GM23338 (cell line): ENCODE data around the gene SZRD1. TPM values are rescaled to one million over a fixed set of nuclear protein-coding genes. Genes with fewer than 3 reads are reported as not detected.

Experiments used
- ATAC-seq: fragments of 200-7000 bp; cut with Tn5 transposase; 3 replicates; pipeline ENCODE4 v1.9.1; 2020
- DNase-seq: peaks from one replicate; pipeline ENCODE4 v3.0.0-alpha.2; 2015; ENCODE audit warnings: low spot score
- H2AFZ ChIP-seq: fragments of 200-600 bp; sonication (generic); 2 replicates; pipeline ENCODE4 v1.8.0; 2016; ENCODE audit warnings: antibody characterized with exemption, mild to moderate bottlenecking, moderate library complexity
- H3F3A ChIP-seq: fragments of 200-600 bp; sonication (generic); replicated peaks from 2 replicates; pipeline ENCODE4 v1.8.0; 2017; ENCODE audit warnings: antibody characterized with exemption, mixed run types, low read depth
- H3K27ac ChIP-seq: fragments of 200-600 bp; sonication (generic); 2 replicates; pipeline ENCODE4 v1.6.1; 2016; ENCODE audit warnings: low read depth
- H3K27me3 ChIP-seq: fragments of 200-600 bp; sonication (generic); 2 replicates; pipeline ENCODE4 v1.8.0; 2016; ENCODE audit warnings: mild to moderate bottlenecking, mixed run types, moderate library complexity; ENCODE audit not compliant: insufficient read depth
- H3K36me3 ChIP-seq: fragments of 200-600 bp; sonication (generic); 2 replicates; pipeline ENCODE4 v1.8.0; 2016; ENCODE audit warnings: mild to moderate bottlenecking; ENCODE audit not compliant: insufficient read depth
- H3K4me1 ChIP-seq: fragments of 200-600 bp; sonication (generic); 2 replicates; pipeline ENCODE4 v1.8.0; 2016; ENCODE audit warnings: mild to moderate bottlenecking, moderate library complexity; ENCODE audit not compliant: insufficient read depth
- H3K4me2 ChIP-seq: fragments of 200-600 bp; sonication (generic); 2 replicates; pipeline ENCODE4 v1.7.1; 2017; ENCODE audit warnings: mixed run types
- H3K4me3 ChIP-seq: fragments of 200-600 bp; sonication (generic); 2 replicates; pipeline ENCODE4 v1.6.1; 2016; ENCODE audit warnings: mixed run types
- H3K79me2 ChIP-seq: fragments of 200-600 bp; sonication (generic); replicated peaks from 2 replicates; pipeline ENCODE4 v1.8.0; 2017; ENCODE audit warnings: mild to moderate bottlenecking; ENCODE audit not compliant: insufficient read depth
- H3K9me2 ChIP-seq: fragments of 200-600 bp; sonication (generic); 2 replicates; pipeline ENCODE4 v1.8.0; 2017; ENCODE audit not compliant: insufficient read depth
- H4K20me1 ChIP-seq: fragments of 200-600 bp; sonication (generic); replicated peaks from 2 replicates; pipeline ENCODE4 v1.8.0; 2017; ENCODE audit warnings: mild to moderate bottlenecking; ENCODE audit not compliant: insufficient read depth
- H3K27ac Mint-ChIP-seq: 2 replicates; pipeline ENCODE4 v1.8.0; 2020; ENCODE audit warnings: inconsistent platforms, mild to moderate bottlenecking, moderate library complexity, mixed read lengths
- H3K27me3 Mint-ChIP-seq: 3 replicates; pipeline ENCODE4 v1.8.0; 2022; ENCODE audit warnings: low read depth, mild to moderate bottlenecking, moderate library complexity, mixed read lengths, inconsistent platforms; ENCODE audit not compliant: insufficient read depth, poor library complexity
- H3K36me3 Mint-ChIP-seq: 3 replicates; pipeline ENCODE4 v1.8.0; 2021; ENCODE audit warnings: low read depth, mild to moderate bottlenecking, inconsistent platforms, moderate library complexity, mixed read lengths
- H3K4me1 Mint-ChIP-seq: 3 replicates; pipeline ENCODE4 v1.8.0; 2020; ENCODE audit warnings: mild to moderate bottlenecking, inconsistent platforms, mixed read lengths
- H3K4me3 Mint-ChIP-seq: 3 replicates; pipeline ENCODE4 v1.8.0; 2021; ENCODE audit warnings: moderate library complexity, mild to moderate bottlenecking, inconsistent platforms, mixed read lengths
- H3K9me3 Mint-ChIP-seq: 3 replicates; pipeline ENCODE4 v1.8.0; 2020; ENCODE audit warnings: moderate library complexity, mild to moderate bottlenecking, inconsistent platforms, mixed read lengths
- CREB1 ChIP-seq: fragments of 250-450 bp; sonication (Bioruptor Pico); IDR thresholded peaks from 2 replicates; pipeline ENCODE4 v1.5.0; 2020; ENCODE audit warnings: low read depth, mild to moderate bottlenecking, moderate library complexity
- EZH2 ChIP-seq: fragments of 200-600 bp; sonication (generic); IDR thresholded peaks from one replicate; pipeline ENCODE4 v1.8.0; 2017; ENCODE audit warnings: antibody characterized with exemption, mild to moderate bottlenecking, low read depth; ENCODE audit not compliant: unreplicated experiment
- EZH2phosphoT487 ChIP-seq: fragments of 200-600 bp; sonication (generic); IDR thresholded peaks from one replicate; pipeline ENCODE4 v1.8.1; 2018; ENCODE audit warnings: antibody characterized with exemption; ENCODE audit not compliant: unreplicated experiment
- JUNB ChIP-seq: IDR thresholded peaks from one replicate; pipeline ENCODE4 v1.6.1; 2016; ENCODE audit warnings: antibody characterized with exemption; ENCODE audit not compliant: unreplicated experiment
- NANOG ChIP-seq: IDR thresholded peaks from 2 replicates; pipeline ENCODE4 v1.6.1; 2016; ENCODE audit warnings: antibody characterized with exemption, borderline replicate concordance
- POLR2AphosphoS5 ChIP-seq: IDR thresholded peaks from 2 replicates; pipeline ENCODE4 v1.6.1; 2016; ENCODE audit warnings: antibody characterized with exemption, low read depth
- STAT1 ChIP-seq: IDR thresholded peaks from one replicate; pipeline ENCODE4 v1.6.1; 2016; ENCODE audit warnings: antibody characterized with exemption; ENCODE audit not compliant: unreplicated experiment
- ZNF114 ChIP-seq: fragments of 250-450 bp; sonication (Bioruptor Pico); IDR thresholded peaks from 2 replicates; pipeline ENCODE4 v1.5.0; 2020; ENCODE audit warnings: mild to moderate bottlenecking, moderate library complexity
- ZNF331 ChIP-seq: fragments of 250-450 bp; sonication (Bioruptor Pico); IDR thresholded peaks from 2 replicates; pipeline ENCODE4 v1.5.0; 2020; ENCODE audit warnings: low read depth, mild to moderate bottlenecking, moderate library complexity
- polyA plus RNA-seq: library from polyadenylated mRNA; unstranded; fragments of >200 nt; fragmentation: Nextera tagmentation; extraction: Ambion mirVana; gene quantifications from 2 replicates; pipeline ENCODE4 v1.2.1, GENCODE V29; 2016
- total RNA-seq: library from RNA; depleted of rRNA; stranded (reverse); fragments of >200 nt; shearing (Covaris generic); gene quantifications from 2 replicates; pipeline ENCODE4 v1.2.3, GENCODE V29; 2014
- TF ChIP-seq, protein P1 (sequence below): IDR thresholded peaks from one replicate; pipeline ENCODE4 v1.6.1; 2018; ENCODE audit warnings: antibody characterized with exemption; ENCODE audit not compliant: unreplicated experiment
- TF ChIP-seq, protein P2 (sequence below): IDR thresholded peaks from 2 replicates; pipeline ENCODE4 v1.6.1; 2016; ENCODE audit warnings: antibody characterized with exemption
- TF ChIP-seq, protein P3 (sequence below), 2 experiments: fragments of 200-600 bp in 1 of 2; sonication (generic) in 1 of 2; conservative IDR thresholded peaks; 2 replicates each; pipeline versions ENCODE4 v1.5.1 to v1.6.1; 2016 to 2017; ENCODE audit warnings: antibody characterized with exemption in 2 of 2, low read depth in 2 of 2, mild to moderate bottlenecking in 2 of 2, moderate library complexity in 1 of 2
- TF ChIP-seq, protein P4 (sequence below): fragments of 250-450 bp; sonication (Bioruptor Pico); IDR thresholded peaks from 2 replicates; pipeline ENCODE4 v1.5.0; 2020; ENCODE audit warnings: mild to moderate bottlenecking, moderate library complexity

The SZRD1 gene
- total and polyA plus RNA-seq, 2 experiments from 2014 or later, result 32.5 to 70.9 TPM

DNA sequence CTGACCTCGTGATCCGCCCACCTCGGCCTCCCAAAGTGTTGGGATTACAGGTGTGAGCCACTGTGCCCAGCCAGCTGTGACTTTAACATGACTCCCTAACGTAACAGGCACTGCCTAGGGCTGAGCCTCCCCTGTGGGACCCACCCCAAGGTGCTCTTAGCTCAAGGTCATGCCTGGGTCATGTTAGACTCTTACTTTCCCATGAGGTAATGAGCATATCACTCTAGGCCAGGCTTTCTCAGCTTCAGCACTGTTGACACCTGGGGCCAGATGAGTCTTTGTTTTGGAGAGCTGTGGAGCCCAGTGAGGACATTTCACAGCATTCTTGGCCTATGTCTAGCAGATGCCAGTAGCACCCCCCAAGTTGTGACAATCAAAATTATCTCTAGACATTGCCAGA, 78.0 kb downstream of the SZRD1 start:
- 0 out of 2 replicates have a peak, but pooled peaks cover 2% of the 10 kb centered on the region for H3K36me3 ChIP-seq
- no peak overlapping the region for H3K4me3 Mint-ChIP-seq

More for the DNA sequence above, 78.0 kb downstream of the SZRD1 start:
- no peaks in the 10 kb centered on the region; the same call in 1 of the 2 replicates for H3K4me1 ChIP-seq
- peaks cover 39% of the 10 kb centered on the region; the same call in 1 of the 2 replicates for H4K20me1 ChIP-seq
- DNase-seq, result no peak
- H3K27me3 ChIP-seq, result peaks cover 10% of the 10 kb centered on the region; the same call in 1 of the 2 replicates
- H3K27ac ChIP-seq, result no peak overlapping the region
- 0 out of 3 replicates have a peak, but pooled peaks cover 7% of the 10 kb centered on the region for H3K4me1 Mint-ChIP-seq
- peaks cover 36% of the 10 kb centered on the region for H3K36me3 Mint-ChIP-seq
- H3F3A ChIP-seq, result peaks cover 6% of the 10 kb centered on the region
- H3K4me2 ChIP-seq, result no peak overlapping the region
- no peak overlapping the region for H2AFZ ChIP-seq
- no peak overlapping the region for H3K27ac Mint-ChIP-seq
- no peak for TF ChIP-seq POLR2AphosphoS5
- TF ChIP-seq, protein P1, sequence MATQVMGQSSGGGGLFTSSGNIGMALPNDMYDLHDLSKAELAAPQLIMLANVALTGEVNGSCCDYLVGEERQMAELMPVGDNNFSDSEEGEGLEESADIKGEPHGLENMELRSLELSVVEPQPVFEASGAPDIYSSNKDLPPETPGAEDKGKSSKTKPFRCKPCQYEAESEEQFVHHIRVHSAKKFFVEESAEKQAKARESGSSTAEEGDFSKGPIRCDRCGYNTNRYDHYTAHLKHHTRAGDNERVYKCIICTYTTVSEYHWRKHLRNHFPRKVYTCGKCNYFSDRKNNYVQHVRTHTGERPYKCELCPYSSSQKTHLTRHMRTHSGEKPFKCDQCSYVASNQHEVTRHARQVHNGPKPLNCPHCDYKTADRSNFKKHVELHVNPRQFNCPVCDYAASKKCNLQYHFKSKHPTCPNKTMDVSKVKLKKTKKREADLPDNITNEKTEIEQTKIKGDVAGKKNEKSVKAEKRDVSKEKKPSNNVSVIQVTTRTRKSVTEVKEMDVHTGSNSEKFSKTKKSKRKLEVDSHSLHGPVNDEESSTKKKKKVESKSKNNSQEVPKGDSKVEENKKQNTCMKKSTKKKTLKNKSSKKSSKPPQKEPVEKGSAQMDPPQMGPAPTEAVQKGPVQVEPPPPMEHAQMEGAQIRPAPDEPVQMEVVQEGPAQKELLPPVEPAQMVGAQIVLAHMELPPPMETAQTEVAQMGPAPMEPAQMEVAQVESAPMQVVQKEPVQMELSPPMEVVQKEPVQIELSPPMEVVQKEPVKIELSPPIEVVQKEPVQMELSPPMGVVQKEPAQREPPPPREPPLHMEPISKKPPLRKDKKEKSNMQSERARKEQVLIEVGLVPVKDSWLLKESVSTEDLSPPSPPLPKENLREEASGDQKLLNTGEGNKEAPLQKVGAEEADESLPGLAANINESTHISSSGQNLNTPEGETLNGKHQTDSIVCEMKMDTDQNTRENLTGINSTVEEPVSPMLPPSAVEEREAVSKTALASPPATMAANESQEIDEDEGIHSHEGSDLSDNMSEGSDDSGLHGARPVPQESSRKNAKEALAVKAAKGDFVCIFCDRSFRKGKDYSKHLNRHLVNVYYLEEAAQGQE, result no peak
- no peak for TF ChIP-seq STAT1
- no peak for TF ChIP-seq EZH2phosphoT487
- TF ChIP-seq JUNB, result no peak
- no peak for TF ChIP-seq EZH2
- no peak for TF ChIP-seq NANOG
- TF ChIP-seq, protein P2, sequence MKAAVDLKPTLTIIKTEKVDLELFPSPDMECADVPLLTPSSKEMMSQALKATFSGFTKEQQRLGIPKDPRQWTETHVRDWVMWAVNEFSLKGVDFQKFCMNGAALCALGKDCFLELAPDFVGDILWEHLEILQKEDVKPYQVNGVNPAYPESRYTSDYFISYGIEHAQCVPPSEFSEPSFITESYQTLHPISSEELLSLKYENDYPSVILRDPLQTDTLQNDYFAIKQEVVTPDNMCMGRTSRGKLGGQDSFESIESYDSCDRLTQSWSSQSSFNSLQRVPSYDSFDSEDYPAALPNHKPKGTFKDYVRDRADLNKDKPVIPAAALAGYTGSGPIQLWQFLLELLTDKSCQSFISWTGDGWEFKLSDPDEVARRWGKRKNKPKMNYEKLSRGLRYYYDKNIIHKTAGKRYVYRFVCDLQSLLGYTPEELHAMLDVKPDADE, result no peak
- TF ChIP-seq, protein P3, sequence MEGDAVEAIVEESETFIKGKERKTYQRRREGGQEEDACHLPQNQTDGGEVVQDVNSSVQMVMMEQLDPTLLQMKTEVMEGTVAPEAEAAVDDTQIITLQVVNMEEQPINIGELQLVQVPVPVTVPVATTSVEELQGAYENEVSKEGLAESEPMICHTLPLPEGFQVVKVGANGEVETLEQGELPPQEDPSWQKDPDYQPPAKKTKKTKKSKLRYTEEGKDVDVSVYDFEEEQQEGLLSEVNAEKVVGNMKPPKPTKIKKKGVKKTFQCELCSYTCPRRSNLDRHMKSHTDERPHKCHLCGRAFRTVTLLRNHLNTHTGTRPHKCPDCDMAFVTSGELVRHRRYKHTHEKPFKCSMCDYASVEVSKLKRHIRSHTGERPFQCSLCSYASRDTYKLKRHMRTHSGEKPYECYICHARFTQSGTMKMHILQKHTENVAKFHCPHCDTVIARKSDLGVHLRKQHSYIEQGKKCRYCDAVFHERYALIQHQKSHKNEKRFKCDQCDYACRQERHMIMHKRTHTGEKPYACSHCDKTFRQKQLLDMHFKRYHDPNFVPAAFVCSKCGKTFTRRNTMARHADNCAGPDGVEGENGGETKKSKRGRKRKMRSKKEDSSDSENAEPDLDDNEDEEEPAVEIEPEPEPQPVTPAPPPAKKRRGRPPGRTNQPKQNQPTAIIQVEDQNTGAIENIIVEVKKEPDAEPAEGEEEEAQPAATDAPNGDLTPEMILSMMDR (conservative IDR thresholded peaks at IDR 0.05; ENCODE audit: low read depth in 2 of 2), result no peak
- no peak for TF ChIP-seq CREB1 (CRISPR knock-in tag)
- no peak for TF ChIP-seq ZNF114 (CRISPR knock-in tag)
- TF ChIP-seq, protein P4, sequence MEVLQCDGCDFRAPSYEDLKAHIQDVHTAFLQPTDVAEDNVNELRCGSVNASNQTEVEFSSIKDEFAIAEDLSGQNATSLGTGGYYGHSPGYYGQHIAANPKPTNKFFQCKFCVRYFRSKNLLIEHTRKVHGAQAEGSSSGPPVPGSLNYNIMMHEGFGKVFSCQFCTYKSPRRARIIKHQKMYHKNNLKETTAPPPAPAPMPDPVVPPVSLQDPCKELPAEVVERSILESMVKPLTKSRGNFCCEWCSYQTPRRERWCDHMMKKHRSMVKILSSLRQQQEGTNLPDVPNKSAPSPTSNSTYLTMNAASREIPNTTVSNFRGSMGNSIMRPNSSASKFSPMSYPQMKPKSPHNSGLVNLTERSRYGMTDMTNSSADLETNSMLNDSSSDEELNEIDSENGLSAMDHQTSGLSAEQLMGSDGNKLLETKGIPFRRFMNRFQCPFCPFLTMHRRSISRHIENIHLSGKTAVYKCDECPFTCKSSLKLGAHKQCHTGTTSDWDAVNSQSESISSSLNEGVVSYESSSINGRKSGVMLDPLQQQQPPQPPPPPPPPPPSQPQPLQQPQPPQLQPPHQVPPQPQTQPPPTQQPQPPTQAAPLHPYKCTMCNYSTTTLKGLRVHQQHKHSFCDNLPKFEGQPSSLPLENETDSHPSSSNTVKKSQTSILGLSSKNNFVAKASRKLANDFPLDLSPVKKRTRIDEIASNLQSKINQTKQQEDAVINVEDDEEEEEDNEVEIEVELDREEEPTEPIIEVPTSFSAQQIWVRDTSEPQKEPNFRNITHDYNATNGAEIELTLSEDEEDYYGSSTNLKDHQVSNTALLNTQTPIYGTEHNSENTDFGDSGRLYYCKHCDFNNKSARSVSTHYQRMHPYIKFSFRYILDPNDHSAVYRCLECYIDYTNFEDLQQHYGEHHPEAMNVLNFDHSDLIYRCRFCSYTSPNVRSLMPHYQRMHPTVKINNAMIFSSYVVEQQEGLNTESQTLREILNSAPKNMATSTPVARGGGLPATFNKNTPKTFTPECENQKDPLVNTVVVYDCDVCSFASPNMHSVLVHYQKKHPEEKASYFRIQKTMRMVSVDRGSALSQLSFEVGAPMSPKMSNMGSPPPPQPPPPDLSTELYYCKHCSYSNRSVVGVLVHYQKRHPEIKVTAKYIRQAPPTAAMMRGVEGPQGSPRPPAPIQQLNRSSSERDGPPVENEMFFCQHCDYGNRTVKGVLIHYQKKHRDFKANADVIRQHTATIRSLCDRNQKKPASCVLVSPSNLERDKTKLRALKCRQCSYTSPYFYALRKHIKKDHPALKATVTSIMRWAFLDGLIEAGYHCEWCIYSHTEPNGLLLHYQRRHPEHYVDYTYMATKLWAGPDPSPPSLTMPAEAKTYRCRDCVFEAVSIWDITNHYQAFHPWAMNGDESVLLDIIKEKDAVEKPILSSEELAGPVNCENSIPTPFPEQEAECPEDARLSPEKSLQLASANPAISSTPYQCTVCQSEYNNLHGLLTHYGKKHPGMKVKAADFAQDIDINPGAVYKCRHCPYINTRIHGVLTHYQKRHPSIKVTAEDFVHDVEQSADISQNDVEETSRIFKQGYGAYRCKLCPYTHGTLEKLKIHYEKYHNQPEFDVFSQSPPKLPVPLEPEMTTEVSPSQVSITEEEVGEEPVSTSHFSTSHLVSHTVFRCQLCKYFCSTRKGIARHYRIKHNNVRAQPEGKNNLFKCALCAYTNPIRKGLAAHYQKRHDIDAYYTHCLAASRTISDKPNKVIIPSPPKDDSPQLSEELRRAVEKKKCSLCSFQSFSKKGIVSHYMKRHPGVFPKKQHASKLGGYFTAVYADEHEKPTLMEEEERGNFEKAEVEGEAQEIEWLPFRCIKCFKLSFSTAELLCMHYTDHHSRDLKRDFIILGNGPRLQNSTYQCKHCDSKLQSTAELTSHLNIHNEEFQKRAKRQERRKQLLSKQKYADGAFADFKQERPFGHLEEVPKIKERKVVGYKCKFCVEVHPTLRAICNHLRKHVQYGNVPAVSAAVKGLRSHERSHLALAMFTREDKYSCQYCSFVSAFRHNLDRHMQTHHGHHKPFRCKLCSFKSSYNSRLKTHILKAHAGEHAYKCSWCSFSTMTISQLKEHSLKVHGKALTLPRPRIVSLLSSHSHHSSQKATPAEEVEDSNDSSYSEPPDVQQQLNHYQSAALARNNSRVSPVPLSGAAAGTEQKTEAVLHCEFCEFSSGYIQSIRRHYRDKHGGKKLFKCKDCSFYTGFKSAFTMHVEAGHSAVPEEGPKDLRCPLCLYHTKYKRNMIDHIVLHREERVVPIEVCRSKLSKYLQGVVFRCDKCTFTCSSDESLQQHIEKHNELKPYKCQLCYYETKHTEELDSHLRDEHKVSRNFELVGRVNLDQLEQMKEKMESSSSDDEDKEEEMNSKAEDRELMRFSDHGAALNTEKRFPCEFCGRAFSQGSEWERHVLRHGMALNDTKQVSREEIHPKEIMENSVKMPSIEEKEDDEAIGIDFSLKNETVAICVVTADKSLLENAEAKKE (CRISPR knock-in tag), result no peak
- no peak for TF ChIP-seq ZNF331 (CRISPR knock-in tag)
- H3K79me2 ChIP-seq, result peaks cover 16% of the 10 kb centered on the region
- H3K27me3 Mint-ChIP-seq, result peaks cover 13% of the 10 kb centered on the region
- no peaks in the 10 kb centered on the region for H3K9me2 ChIP-seq
- H3K4me3 ChIP-seq, result no peak overlapping the region
- H3K9me3 Mint-ChIP-seq, result no peaks in the 10 kb centered on the region
- no peak for ATAC-seq
